HEK293 (cell line): ENCODE data around the gene C11orf71.

Source experiments
- CTCF ChIA-PET: fragments of 350-600 bp; formaldehyde crosslinking; extraction: SDS; loops from one replicate; lab custom pipeline; 2021; ENCODE audit warnings: antibody characterized with exemption; lab: Yijun Ruan, JAX
- POLR2A ChIA-PET: fragments of 300-600 bp; formaldehyde crosslinking; extraction: SDS; loops from one replicate; lab custom pipeline; 2020; ENCODE audit warnings: antibody characterized with exemption, inconsistent platforms; lab: Yijun Ruan, JAX
- H3K27ac ChIP-seq: fragments of 200-500 bp; sonication (Bioruptor generic); 2 replicates; pipeline ENCODE4 v1.5.1; 2014; ENCODE audit warnings: low read depth, low read length, control low read depth, inconsistent platforms; ENCODE audit errors: extremely low read depth
- H3K36me3 ChIP-seq, 2 experiments: fragments of 200-500 bp in 1 of 2; sonication (Bioruptor generic) in 1 of 2; 1 replicate in 1 of 2; 2 replicates in 1 of 2; pipeline ENCODE4 v1.5.1; 2014 to 2017; ENCODE audit warnings: inconsistent platforms in 2 of 2, low read length in 2 of 2; ENCODE audit not compliant: control insufficient read depth in 2 of 2, insufficient read depth in 1 of 2
- H3K4me1 ChIP-seq: fragments of 200-500 bp; sonication (Bioruptor generic); 2 replicates; pipeline ENCODE4 v1.5.1; 2014; ENCODE audit warnings: mild to moderate bottlenecking, low read length, inconsistent platforms; ENCODE audit not compliant: control insufficient read depth, insufficient read depth
- H3K4me3 ChIP-seq: 2 replicates; pipeline ENCODE4 v1.5.1; 2011; ENCODE audit warnings: low read depth, mild to moderate bottlenecking, control low read depth, low read length, moderate library complexity
- H3K9me3 ChIP-seq: fragments of 200-500 bp; sonication (Bioruptor generic); 2 replicates; pipeline ENCODE4 v1.5.1; 2014; ENCODE audit warnings: low read depth, low read length, inconsistent platforms; ENCODE audit not compliant: control insufficient read depth, insufficient read depth
- BCL11B ChIP-seq: fragments of 450-650 bp; formaldehyde crosslinking; IDR thresholded peaks from 2 replicates; pipeline ENCODE4 v1.5.1; 2016; ENCODE audit warnings: low read depth, missing biosample characterization, missing genetic modification characterization
- KLF1 ChIP-seq: fragments of 450-650 bp; formaldehyde crosslinking; IDR thresholded peaks from 2 replicates; pipeline ENCODE4 v1.5.1; 2016; ENCODE audit warnings: missing biosample characterization, missing genetic modification characterization
- PRDM1 ChIP-seq: fragments of 450-650 bp; formaldehyde crosslinking; IDR thresholded peaks from 2 replicates; pipeline ENCODE4; 2016; ENCODE audit warnings: missing biosample characterization, missing genetic modification characterization
- SP7 ChIP-seq: fragments of 450-650 bp; formaldehyde crosslinking; IDR thresholded peaks from 2 replicates; pipeline ENCODE4 v1.5.1; 2016; ENCODE audit warnings: missing biosample characterization, missing genetic modification characterization
- TRIM28 ChIP-seq: IDR thresholded peaks from 2 replicates; pipeline ENCODE4 v1.6.1; 2011; ENCODE audit warnings: low read length, control low read depth, borderline replicate concordance
- YY1 ChIP-seq: fragments of 450-650 bp; formaldehyde crosslinking; IDR thresholded peaks from 2 replicates; pipeline ENCODE4 v1.5.1; 2018; ENCODE audit warnings: missing biosample characterization, missing genetic modification characterization
- ZBTB17 ChIP-seq: fragments of 450-650 bp; formaldehyde crosslinking; IDR thresholded peaks from 2 replicates; pipeline ENCODE4 v1.5.1; 2016; ENCODE audit warnings: missing biosample characterization, missing genetic modification characterization
- ZNF221 ChIP-seq: fragments of 450-650 bp; formaldehyde crosslinking; IDR thresholded peaks from 2 replicates; pipeline ENCODE4 v1.5.1; 2017; ENCODE audit warnings: missing biosample characterization, missing genetic modification characterization, borderline replicate concordance
- ZNF248 ChIP-seq: fragments of 450-650 bp; formaldehyde crosslinking; IDR thresholded peaks from 2 replicates; pipeline ENCODE4 v1.5.1; 2017; ENCODE audit warnings: missing biosample characterization, missing genetic modification characterization
- ZNF560 ChIP-seq: fragments of 450-650 bp; formaldehyde crosslinking; IDR thresholded peaks from 2 replicates; pipeline ENCODE4 v1.5.1; 2017; ENCODE audit warnings: missing biosample characterization, missing genetic modification characterization, borderline replicate concordance
- ZNF561 ChIP-seq: fragments of 450-650 bp; IDR thresholded peaks from 2 replicates; pipeline ENCODE4 v1.5.1; 2018; ENCODE audit warnings: missing biosample characterization, missing genetic modification characterization, borderline replicate concordance
- ZNF600 ChIP-seq: fragments of 450-650 bp; formaldehyde crosslinking; IDR thresholded peaks from 2 replicates; pipeline ENCODE4 v1.5.1; 2016; ENCODE audit warnings: missing biosample characterization, missing genetic modification characterization
- ZNF610 ChIP-seq: fragments of 450-650 bp; formaldehyde crosslinking; IDR thresholded peaks from 2 replicates; pipeline ENCODE4 v1.5.1; 2016; ENCODE audit warnings: missing biosample characterization, missing genetic modification characterization, borderline replicate concordance
- ZNF629 ChIP-seq: fragments of 450-650 bp; formaldehyde crosslinking; IDR thresholded peaks from 2 replicates; pipeline ENCODE4 v1.5.1; 2017; ENCODE audit warnings: missing biosample characterization, missing genetic modification characterization
- TF ChIP-seq, protein P1 (sequence below): fragments of 450-650 bp; formaldehyde crosslinking; IDR thresholded peaks from 2 replicates; pipeline ENCODE4 v1.5.1; 2016; ENCODE audit warnings: missing biosample characterization, missing genetic modification characterization
- TF ChIP-seq, protein P2 (sequence below): fragments of 450-650 bp; formaldehyde crosslinking; IDR thresholded peaks from 2 replicates; pipeline ENCODE4 v1.5.1; 2017; ENCODE audit warnings: missing biosample characterization, missing genetic modification characterization
- TF ChIP-seq, protein P3 (sequence below): fragments of 450-650 bp; formaldehyde crosslinking; IDR thresholded peaks from 2 replicates; pipeline ENCODE4; 2016; ENCODE audit warnings: missing biosample characterization, missing genetic modification characterization

C11orf71 gene

DNA sequence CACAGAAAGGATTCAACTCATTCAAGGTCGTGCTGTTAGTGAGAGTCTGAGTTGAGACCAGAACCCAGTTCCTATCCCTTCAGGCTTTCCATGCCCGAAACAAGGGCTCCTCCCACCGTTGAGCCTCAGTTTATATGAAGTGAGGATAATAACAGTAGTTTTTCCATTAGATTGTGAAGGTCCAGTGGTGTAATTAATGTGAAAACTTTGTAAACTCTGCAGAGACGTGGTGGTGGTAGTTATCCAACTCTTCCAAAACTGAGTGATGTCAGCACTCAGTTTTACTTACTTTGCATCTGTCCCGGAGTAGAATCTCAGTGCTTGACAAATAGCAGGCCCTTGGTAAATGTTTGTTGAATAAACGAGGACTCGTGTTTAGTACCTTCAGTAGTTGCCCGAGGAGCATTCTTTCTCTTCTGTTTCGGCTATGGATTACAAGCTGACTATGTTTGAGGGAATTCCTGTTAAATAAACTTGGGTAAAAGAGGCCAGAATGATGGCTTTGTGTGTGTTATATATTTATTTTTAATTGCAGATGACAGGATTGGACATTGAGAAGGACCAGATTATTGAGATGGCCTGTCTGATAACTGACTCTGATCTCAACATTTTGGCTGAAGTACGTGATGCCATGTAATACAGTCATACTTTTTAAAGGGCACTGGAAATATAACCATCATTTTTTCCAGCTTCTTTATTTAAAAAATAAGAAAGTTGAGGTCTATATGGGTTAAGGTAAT, 40.0 kb upstream of the C11orf71 start:
- TF ChIP-seq KLF1 (no peak), ZNF221 (tag by site-specific recombination) (no peak), TRIM28 (0 out of 2 replicates have a peak, but pooled peaks have one; percentile 43), ZNF248 (tag by site-specific recombination) (no peak), ZBTB17 (tag by site-specific recombination) (peak; percentile 32; the same call in 1 of the 2 replicates), YY1 (no peak), ZNF610 (tag by site-specific recombination) (no peak), ZNF629 (tag by site-specific recombination) (no peak), PRDM1 (tag by site-specific recombination) (peak; percentile 82), ZNF561 (tag by site-specific recombination) (0 out of 2 replicates have a peak, but pooled peaks have one; percentile 14), BCL11B (tag by site-specific recombination) (no peak), ZNF560 (tag by site-specific recombination) (no peak), ZNF600 (tag by site-specific recombination) (peak; percentile 14; the same call in 1 of the 2 replicates), SP7 (tag by site-specific recombination) (no peak)
- TF ChIP-seq, protein P1, sequence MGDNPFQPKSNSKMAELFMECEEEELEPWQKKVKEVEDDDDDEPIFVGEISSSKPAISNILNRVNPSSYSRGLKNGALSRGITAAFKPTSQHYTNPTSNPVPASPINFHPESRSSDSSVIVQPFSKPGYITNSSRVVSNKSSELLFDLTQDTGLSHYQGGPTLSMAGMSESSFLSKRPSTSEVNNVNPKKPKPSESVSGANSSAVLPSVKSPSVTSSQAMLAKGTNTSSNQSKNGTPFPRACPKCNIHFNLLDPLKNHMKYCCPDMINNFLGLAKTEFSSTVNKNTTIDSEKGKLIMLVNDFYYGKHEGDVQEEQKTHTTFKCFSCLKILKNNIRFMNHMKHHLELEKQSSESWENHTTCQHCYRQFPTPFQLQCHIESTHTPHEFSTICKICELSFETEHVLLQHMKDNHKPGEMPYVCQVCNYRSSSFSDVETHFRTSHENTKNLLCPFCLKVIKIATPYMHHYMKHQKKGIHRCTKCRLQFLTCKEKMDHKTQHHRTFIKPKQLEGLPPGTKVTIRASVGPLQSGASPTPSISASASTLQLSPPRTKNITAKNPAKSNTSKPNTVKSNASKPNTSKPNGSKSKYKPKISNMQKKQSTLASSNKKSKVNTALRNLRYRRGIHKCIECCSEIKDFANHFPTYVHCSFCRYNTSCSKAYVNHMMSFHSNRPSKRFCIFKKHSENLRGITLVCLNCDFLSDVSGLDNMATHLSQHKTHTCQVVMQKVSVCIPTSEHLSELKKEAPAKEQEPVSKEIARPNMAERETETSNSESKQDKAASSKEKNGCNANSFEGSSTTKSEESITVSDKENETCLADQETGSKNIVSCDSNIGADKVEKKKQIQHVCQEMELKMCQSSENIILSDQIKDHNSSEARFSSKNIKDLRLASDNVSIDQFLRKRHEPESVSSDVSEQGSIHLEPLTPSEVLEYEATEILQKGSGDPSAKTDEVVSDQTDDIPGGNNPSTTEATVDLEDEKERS (tag by site-specific recombination) = no peak
- TF ChIP-seq, protein P2, sequence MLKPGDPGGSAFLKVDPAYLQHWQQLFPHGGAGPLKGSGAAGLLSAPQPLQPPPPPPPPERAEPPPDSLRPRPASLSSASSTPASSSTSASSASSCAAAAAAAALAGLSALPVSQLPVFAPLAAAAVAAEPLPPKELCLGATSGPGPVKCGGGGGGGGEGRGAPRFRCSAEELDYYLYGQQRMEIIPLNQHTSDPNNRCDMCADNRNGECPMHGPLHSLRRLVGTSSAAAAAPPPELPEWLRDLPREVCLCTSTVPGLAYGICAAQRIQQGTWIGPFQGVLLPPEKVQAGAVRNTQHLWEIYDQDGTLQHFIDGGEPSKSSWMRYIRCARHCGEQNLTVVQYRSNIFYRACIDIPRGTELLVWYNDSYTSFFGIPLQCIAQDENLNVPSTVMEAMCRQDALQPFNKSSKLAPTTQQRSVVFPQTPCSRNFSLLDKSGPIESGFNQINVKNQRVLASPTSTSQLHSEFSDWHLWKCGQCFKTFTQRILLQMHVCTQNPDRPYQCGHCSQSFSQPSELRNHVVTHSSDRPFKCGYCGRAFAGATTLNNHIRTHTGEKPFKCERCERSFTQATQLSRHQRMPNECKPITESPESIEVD (tag by site-specific recombination) = peak; percentile 88
- TF ChIP-seq, protein P3, sequence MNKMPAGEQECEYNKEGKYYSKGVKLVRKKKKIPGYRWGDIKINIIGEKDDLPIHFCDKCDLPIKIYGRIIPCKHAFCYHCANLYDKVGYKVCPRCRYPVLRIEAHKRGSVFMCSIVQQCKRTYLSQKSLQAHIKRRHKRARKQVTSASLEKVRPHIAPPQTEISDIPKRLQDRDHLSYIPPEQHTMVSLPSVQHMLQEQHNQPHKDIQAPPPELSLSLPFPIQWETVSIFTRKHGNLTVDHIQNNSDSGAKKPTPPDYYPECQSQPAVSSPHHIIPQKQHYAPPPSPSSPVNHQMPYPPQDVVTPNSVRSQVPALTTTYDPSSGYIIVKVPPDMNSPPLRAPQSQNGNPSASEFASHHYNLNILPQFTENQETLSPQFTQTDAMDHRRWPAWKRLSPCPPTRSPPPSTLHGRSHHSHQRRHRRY (tag by site-specific recombination) = no peak
- CTCF ChIA-PET = interaction anchor here (0.6 to 0.8 kb wide), 2 partner anchors 94 to 1059 kb away, joined by 3 read pairs; no protein-coding TSS in a partner anchor
- POLR2A ChIA-PET = interaction anchor here (0.6 to 1.3 kb wide), 2 partner anchors 16 to 100 kb away, joined by 3 read pairs; no protein-coding TSS in a partner anchor
- Histone ChIP-seq H3K9me3 (no peaks in the 10 kb centered on the region), H3K4me3 (peak overlapping the region; percentile 65), H3K4me1 (no peaks in the 10 kb centered on the region; the same call in 1 of the 2 replicates), H3K27ac (peak overlapping the region; percentile 55), H3K36me3 (peaks cover 0 to 15% of the 10 kb centered on the region in 2 experiments; a peak in 1 of 3 replicates)
